ENCODE results near the gene ZG16. TPM values are rescaled to one million over a fixed set of nuclear protein-coding genes. Genes with fewer than 3 reads are reported as not detected.
"Not testable (repeated sequence)": the region's sequence is repeated elsewhere in the genome, so short reads cannot be mapped to it uniquely, and the experiment has no call there.

The ZG16 gene
- total RNA-seq, 2 experiments from 2014 or later = not detected

DNA sequence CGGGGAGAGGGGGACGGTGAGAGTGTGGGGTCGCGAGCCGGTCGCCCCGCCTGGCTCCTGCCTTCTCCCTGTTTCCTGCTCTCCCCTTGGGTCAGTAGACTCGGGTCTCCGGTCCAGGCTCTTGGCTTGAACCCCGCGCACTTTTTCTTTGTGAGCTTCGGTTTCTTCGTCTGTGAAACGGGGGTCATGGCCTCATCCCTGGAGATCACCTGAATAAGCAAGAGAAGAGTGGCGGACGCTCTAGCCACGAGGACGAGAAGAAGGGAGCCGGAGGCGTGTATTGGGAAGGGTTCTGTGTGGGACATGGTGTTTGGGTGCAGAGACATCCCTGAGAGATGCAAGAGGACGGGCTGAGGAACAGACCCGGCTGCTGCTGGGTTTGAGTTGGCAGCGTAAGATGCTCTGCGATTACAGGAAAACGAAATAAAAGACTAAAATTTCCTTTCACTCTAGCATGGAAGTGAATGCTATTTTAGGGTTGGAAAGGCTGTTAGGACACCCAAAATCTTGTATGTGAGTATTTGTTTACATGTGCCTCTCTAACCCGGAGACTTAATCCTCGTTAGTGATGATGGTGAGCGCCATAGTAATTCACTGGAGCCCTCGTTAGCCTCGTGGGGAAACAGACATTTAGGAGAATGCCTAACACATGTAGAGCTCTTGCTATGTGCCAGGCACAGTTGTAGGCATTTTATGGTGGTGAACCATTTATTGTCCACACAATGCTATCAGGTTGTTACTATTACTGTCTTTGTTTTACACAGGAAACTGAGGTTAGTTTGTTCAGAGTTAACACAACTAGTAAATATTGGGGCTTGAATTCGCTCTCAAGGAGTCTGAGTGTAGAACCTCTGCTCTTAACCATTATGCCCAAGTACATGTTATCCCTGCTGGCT lies 13.1 kb downstream of the ZG16 start:
- Mint-ChIP-seq H3K36me3 (ENCODE audit: low read depth) (peaks cover 48% of the 10 kb centered on the region), H3K9me3 (no peaks in the 10 kb centered on the region), H3K4me3 (peak overlapping the region; percentile 100), H3K27me3 (no peaks in the 10 kb centered on the region), H3K4me1 (peaks cover 46% of the 10 kb centered on the region), H3K27ac (peak overlapping the region; percentile 95)
- no peak for DNase-seq
- POLR2A ChIA-PET = interaction anchor here (0.6 to 13.0 kb wide), 29 partner anchors 13 to 891 kb away, joined by 3 to 260 read pairs (median 7); partner anchors contain the start of genes C16orf54, CORO1A, HIRIP3 and KCTD13
- CTCF ChIA-PET = interaction anchor here (0.6 to 4.8 kb wide), 23 partner anchors 7 to 240 kb away, joined by 3 to 68 read pairs (median 5); partner anchors contain the start of genes C16orf54, KCTD13, MAZ and MVP

- DNase-seq = no peak
- Mint-ChIP-seq H3K4me1 (peaks cover 49% of the 10 kb centered on the region), H3K4me3 (peak overlapping the region; percentile 100), H3K27ac (peak overlapping the region; percentile 95), H3K9me3 (no peaks in the 10 kb centered on the region), H3K36me3 (ENCODE audit: low read depth) (peaks cover 57% of the 10 kb centered on the region), H3K27me3 (no peaks in the 10 kb centered on the region)
- ChIA-PET POLR2A (interaction anchor here (0.6 to 13.0 kb wide), 11 partner anchors 12 to 892 kb away, joined by 3 to 260 read pairs (median 25); partner anchors contain the start of genes C16orf54, HIRIP3, KCTD13 and MAZ), CTCF (interaction anchor here (0.9 to 4.8 kb wide), 7 partner anchors 12 to 101 kb away, joined by 3 to 68 read pairs (median 16); partner anchors contain the start of genes C16orf54, MAZ and PAGR1)
Observed at GRCh38 chr16:29791845-29792807, 14.1 kb downstream of the ZG16 start.

- H3K27me3 Mint-ChIP-seq, H3K27ac Mint-ChIP-seq, DNase-seq, H3K9me3 Mint-ChIP-seq: not testable (repeated sequence)
- CTCF ChIA-PET = interaction anchor here (0.6 to 0.9 kb wide), 2 partner anchors 8 to 263 kb away, joined by 3 to 4 read pairs; no protein-coding TSS in a partner anchor
- Mint-ChIP-seq H3K36me3 (ENCODE audit: low read depth) (peaks cover 66% of the 10 kb centered on the region), H3K4me1 (peaks cover 46% of the 10 kb centered on the region), H3K4me3 (peak overlapping the region; percentile 100)
- POLR2A ChIA-PET = interaction anchor here (1.6 to 13.0 kb wide), 3 partner anchors 11 to 26 kb away, joined by 4 to 260 read pairs (median 29); partner anchors contain the start of genes MAZ, MVP and PAGR1
Observed at GRCh38 chr16:29793153-29793552, 15.1 kb downstream of the ZG16 start.

DNA sequence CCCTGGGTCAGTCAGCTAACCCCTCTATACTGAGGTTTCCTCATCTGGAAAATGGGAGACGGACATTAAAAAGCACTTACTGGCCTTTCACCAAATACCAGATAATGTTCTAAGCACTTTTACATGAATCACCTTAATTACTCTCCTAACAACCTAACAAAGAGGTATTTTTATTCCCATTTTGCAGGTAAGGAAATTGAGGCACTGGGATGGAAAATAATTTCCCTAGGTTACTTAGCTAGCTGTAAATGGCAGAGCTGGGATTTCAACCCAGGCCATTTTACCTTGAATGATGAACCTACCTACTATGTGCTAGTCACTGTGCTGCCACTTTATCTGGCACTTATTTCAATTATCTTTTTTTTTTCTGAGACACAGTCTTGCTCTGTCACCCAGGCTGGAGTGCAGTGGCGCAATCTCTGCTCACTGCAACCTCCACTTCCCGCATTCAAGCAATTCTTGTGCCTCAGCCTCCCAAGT lies 16.2 kb downstream of the ZG16 start:
- Mint-ChIP-seq H3K4me3 (no peak overlapping the region), H3K27me3 (no peaks in the 10 kb centered on the region), H3K36me3 (ENCODE audit: low read depth) (peaks cover 76% of the 10 kb centered on the region), H3K4me1 (peaks cover 43% of the 10 kb centered on the region), H3K27ac (peak overlapping the region; percentile 5), H3K9me3 (no peaks in the 10 kb centered on the region)
- ChIA-PET POLR2A (interaction anchor here (1.0 to 13.0 kb wide), 5 partner anchors 10 to 179 kb away, joined by 3 to 260 read pairs (median 3); partner anchors contain the start of genes MAZ and PAGR1), CTCF (interaction anchor here (0.8 to 1.2 kb wide), 4 partner anchors 10 to 102 kb away, joined by 3 to 4 read pairs (median 3); partner anchors contain the start of gene MVP)
- DNase-seq = no peak

GRCh38 chr16:29802416-29802935 lies 24.4 kb downstream of the ZG16 start:
- ChIA-PET POLR2A (interaction anchor here (0.9 to 10.8 kb wide), 5 partner anchors 13 to 192 kb away, joined by 3 to 260 read pairs (median 86); partner anchors contain the start of genes KIF22, MVP and PAGR1), CTCF (interaction anchor here (1.5 to 2.5 kb wide), 2 partner anchors 12 to 14 kb away, joined by 3 to 9 read pairs; partner anchors contain the start of genes KIF22 and PAGR1)
- Mint-ChIP-seq H3K27me3 (no peaks in the 10 kb centered on the region), H3K36me3 (ENCODE audit: low read depth) (peaks cover 63% of the 10 kb centered on the region), H3K9me3 (no peaks in the 10 kb centered on the region), H3K27ac (peak overlapping the region; percentile 95), H3K4me1 (peaks cover 22% of the 10 kb centered on the region), H3K4me3 (peak overlapping the region; percentile 13)
- no peak for DNase-seq

GRCh38 chr16:29804020-29804419 lies 26.0 kb downstream of the ZG16 start:
- Mint-ChIP-seq H3K27ac (peak overlapping the region; percentile 95), H3K4me1 (peaks cover 34% of the 10 kb centered on the region), H3K27me3 (no peaks in the 10 kb centered on the region), H3K36me3 (ENCODE audit: low read depth) (peaks cover 63% of the 10 kb centered on the region), H3K9me3 (no peaks in the 10 kb centered on the region), H3K4me3 (peak overlapping the region; percentile 87)
- ChIA-PET CTCF (interaction anchor here (0.8 to 1.8 kb wide), 10 partner anchors 9 to 228 kb away, joined by 3 to 15 read pairs (median 6); partner anchors contain the start of genes KIF22 and PAGR1), POLR2A (interaction anchor here (0.8 to 10.8 kb wide), 12 partner anchors 14 to 170 kb away, joined by 3 to 260 read pairs (median 4); partner anchors contain the start of genes C16orf54, KIF22, MVP and PAGR1)
- no peak for DNase-seq

DNA sequence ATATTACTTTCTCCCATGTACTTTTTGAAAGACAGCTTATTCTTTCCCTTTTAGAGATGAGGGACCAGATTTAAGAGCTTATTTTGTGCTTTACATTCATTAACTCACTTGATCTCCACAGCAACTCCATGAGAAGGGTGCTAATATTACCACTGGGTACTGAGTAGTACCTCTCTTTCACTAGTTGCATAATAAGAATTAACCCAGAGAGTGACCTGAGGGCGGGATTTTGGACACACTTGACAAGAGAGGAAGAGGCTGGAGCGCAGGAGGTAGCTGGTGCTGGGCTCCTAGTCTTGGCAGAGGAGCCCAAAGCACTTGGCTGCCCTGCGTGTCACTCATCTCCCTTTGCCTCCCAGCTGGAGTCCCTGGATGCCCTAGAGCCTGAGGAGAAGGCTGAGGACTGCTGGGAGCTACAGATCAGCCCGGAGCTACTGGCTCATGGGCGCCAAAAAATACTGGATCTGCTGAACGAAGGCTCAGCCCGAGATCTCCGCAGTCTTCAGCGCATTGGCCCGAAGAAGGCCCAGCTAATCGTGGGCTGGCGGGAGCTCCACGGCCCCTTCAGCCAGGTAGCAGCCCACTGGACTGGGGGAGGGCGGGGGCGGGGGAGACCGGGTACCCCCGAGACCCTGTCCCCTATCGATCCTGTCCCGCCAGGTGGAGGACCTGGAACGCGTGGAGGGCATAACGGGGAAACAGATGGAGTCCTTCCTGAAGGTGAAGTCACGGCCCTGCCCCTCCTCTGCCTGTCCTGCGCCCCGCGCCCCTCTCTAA lies 26.6 kb downstream of the ZG16 start:
- Mint-ChIP-seq H3K36me3 (ENCODE audit: low read depth) (peaks cover 63% of the 10 kb centered on the region), H3K4me3 (peak overlapping the region; percentile 87), H3K27me3 (no peaks in the 10 kb centered on the region), H3K9me3 (no peaks in the 10 kb centered on the region), H3K4me1 (peaks cover 39% of the 10 kb centered on the region), H3K27ac (peak overlapping the region; percentile 98)
- POLR2A ChIA-PET = interaction anchor here (0.8 to 10.8 kb wide), 12 partner anchors 13 to 169 kb away, joined by 3 to 260 read pairs (median 4); partner anchors contain the start of genes C16orf54, KIF22, MVP and PAGR1
- CTCF ChIA-PET = interaction anchor here (0.8 to 1.8 kb wide), 10 partner anchors 9 to 228 kb away, joined by 3 to 15 read pairs (median 6); partner anchors contain the start of genes KIF22 and PAGR1
- DNase-seq = no peak

DNA sequence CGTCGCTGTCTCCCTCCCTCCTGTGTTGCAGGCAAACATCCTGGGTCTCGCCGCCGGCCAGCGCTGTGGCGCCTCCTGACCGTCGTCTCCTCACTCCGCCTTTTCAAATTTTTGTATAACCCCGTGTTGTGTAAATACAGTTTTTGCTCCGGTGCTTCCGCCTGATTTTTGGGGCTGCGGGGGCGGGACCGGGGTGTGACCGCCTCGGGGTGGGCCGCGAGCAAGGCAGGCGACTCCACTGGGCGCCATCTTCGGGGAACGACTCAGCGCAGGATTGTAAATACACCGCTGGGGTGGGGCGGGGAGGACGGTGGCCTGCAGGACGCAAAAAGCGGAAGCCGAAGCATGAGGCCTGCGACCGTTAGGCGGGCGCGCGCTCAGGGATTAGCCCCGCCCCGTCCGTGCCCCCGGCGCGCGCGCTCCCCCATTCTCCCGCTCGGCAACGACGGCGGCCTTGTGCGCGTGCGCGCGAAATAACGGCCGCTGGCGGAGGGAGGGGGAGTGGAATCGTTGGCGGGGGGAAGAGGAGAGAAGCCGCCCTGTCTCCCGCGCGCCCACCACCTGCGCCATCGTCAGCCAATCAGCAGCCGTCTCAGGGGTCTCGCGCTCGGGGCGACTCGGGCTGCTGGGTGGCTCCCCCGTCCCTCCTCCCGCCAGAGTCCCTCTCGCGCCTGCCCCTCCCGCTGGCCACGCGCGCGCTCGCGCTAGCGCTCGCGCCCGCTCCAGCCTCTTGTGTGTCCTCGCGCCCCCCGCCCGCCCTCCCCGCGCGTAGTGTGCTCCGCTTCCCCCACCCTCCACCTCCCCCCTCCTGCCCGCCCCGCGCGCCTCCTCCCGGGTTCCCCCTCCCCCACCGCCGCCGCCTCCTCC lies 27.4 kb downstream of the ZG16 start:
- Mint-ChIP-seq H3K27me3 (no peaks in the 10 kb centered on the region), H3K4me1 (peaks cover 47% of the 10 kb centered on the region), H3K36me3 (ENCODE audit: low read depth) (peaks cover 66% of the 10 kb centered on the region), H3K4me3 (peak overlapping the region; percentile 87), H3K9me3 (no peaks in the 10 kb centered on the region), H3K27ac (peak overlapping the region; percentile 98)
- peak; percentile 98 for DNase-seq
- POLR2A ChIA-PET = interaction anchor here (1.5 to 10.8 kb wide), 8 partner anchors 12 to 378 kb away, joined by 3 to 260 read pairs (median 20); partner anchors contain the start of genes C16orf54, CORO1A, KIF22 and MVP
- CTCF ChIA-PET = interaction anchor here (0.5 to 3.7 kb wide), 6 partner anchors 10 to 227 kb away, joined by 3 to 22 read pairs (median 9); partner anchors contain the start of genes KIF22 and PAGR1

DNA sequence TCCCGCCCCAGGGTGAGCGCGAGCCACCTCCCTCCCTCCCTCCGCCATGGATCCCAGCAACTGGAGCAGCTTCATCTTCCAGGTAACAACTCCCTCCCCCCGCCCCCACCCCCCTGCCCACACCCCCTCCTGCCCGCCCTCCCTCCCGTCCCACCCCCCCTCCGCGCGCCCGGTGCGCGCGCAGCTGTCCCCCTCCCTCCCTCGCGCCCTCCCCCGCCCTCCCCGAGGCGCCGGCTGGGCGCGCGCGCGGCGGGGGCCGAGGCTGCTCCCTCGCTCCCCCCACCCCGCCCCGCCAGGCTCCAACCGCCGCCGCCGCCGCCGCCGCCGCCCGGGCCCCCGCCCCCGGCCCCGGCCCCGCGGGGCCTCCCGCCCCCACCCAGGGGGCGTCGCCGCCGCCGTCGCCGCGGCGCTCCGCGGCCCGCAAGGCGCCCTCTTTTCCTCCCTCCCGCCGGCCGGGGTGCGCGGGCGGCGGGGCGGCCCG lies 28.1 kb downstream of the ZG16 start, which contains the start of gene MAZ:
TSS of gene MAZ (plus strand) at position 431 of the 481 bp plus-strand sequence. CDS start 173 bp downstream, outside the sequence.
- H3K4me1 Mint-ChIP-seq = peaks cover 54% of the 10 kb centered on the region
- H3K27me3 Mint-ChIP-seq = no peaks in the 10 kb centered on the region
- peak within 1 kb of the TSS; percentile 92 for H3K4me3 Mint-ChIP-seq
- peak within 1 kb of the TSS; percentile 98 for H3K27ac Mint-ChIP-seq
- no peaks in the 10 kb centered on the region for H3K9me3 Mint-ChIP-seq
- POLR2A ChIA-PET = interaction anchor here (0.9 to 10.8 kb wide), 10 partner anchors 11 to 380 kb away, joined by 3 to 260 read pairs (median 22); partner anchors contain the start of genes C16orf54, CORO1A, HIRIP3 and INO80E
- no peak for DNase-seq
- CTCF ChIA-PET = interaction anchor here (0.5 to 3.7 kb wide), 3 partner anchors 10 to 15 kb away, joined by 3 to 71 read pairs (median 22); partner anchors contain the start of genes KIF22, MVP and PAGR1
- peaks cover 66% of the 10 kb centered on the region for H3K36me3 Mint-ChIP-seq (ENCODE audit: low read depth)

Measured in activated CD4-positive, alpha-beta memory T cell treated with anti-CD3 and anti-CD28 coated beads, Interleukin-2, amount 10 ng/mL, durations not matched to agents 7 days and 5 days (primary cell).